Measurements from ENCODE around the gene TPRA1. TPM values are rescaled to one million over a fixed set of nuclear protein-coding genes. Genes with fewer than 3 reads are reported as not detected.

The TPRA1 gene
- total RNA-seq, 1 experiment from 2014 or later = 20.0 TPM

DNA sequence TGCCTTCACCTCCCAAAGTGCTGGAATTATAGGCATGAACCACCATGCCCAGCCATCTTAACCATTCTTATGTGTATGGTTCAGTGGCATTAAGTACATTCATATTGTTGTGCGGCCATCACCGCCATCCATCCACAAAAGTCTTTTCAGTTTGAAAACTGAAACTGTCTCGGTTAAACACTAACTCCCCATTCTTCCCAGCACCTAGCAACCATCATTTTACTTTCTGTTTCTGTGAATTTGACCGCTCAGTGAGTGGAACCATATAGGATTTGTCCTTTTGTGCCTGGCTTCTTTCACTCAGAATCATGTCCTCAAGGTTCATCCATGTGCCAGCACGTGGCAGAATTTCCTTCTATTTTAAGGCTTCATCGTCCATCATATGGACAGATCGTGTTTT lies 13.5 kb upstream of the TPRA1 start:
- Histone ChIP-seq H4K8ac (replicated peaks; ENCODE audit: insufficient read length, low read depth, low read length) (no peak overlapping the region), H3K14ac (ENCODE audit: insufficient read depth, low read length) (no peak overlapping the region), H4K5ac (ENCODE audit: insufficient read length, low read depth, low read length) (no peak overlapping the region), H2AFZ (ENCODE audit: low read length) (no peak overlapping the region), H3K56ac (ENCODE audit: insufficient read length, low read depth, low read length) (no peak overlapping the region), H3K79me1 (ENCODE audit: insufficient read depth, low read depth, low read length, poor library complexity, severe bottlenecking) (peaks cover 3% of the 10 kb centered on the region), H3K79me2 (ENCODE audit: insufficient read depth, low read length) (peaks cover 21% of the 10 kb centered on the region; the same call in 1 of the 2 replicates), H2BK5ac (ENCODE audit: insufficient read length, low read length) (no peak overlapping the region), H2AK5ac (ENCODE audit: insufficient read length, low read length) (no peak overlapping the region), H3T11ph (ENCODE audit: low read length) (no peak overlapping the region), H3K23me2 (ENCODE audit: insufficient read length, low read depth, low read length, poor library complexity, severe bottlenecking) (peaks cover 2% of the 10 kb centered on the region), H2BK120ac (ENCODE audit: low read depth, low read length, poor library complexity, severe bottlenecking) (no peak overlapping the region), H3K9me3 (ENCODE audit: control insufficient read depth, low read depth, low read length) (no peaks in the 10 kb centered on the region), H3K9ac (ENCODE audit: extremely low read depth, insufficient read length, low read length) (no peak overlapping the region), H2BK20ac (ENCODE audit: low read depth, low read length, poor library complexity, severe bottlenecking) (no peak overlapping the region), H3K23ac (ENCODE audit: insufficient read length, low read depth, low read length) (no peak overlapping the region), H2BK12ac (ENCODE audit: insufficient read length, low read depth, low read length) (no peak overlapping the region), H3K4ac (ENCODE audit: low read depth, low read length) (no peak overlapping the region), H3K27me3 (ENCODE audit: insufficient read depth, low read length) (no peaks in the 10 kb centered on the region), H2BK15ac (ENCODE audit: low read depth, low read length) (no peak overlapping the region), H3K4me1 (ENCODE audit: insufficient read depth, low read length) (no peaks in the 10 kb centered on the region), H3K4me2 (ENCODE audit: insufficient read depth, insufficient read length, low read length) (no peak overlapping the region), H3K27ac (ENCODE audit: insufficient read length, low read depth, low read length) (no peak overlapping the region), H4K91ac (ENCODE audit: insufficient read length, low read depth, low read length) (no peak overlapping the region), H3K18ac (ENCODE audit: insufficient read length, low read depth, low read length) (no peak overlapping the region), H4K20me1 (ENCODE audit: control insufficient read depth, insufficient read depth, insufficient read length) (peaks cover 2% of the 10 kb centered on the region)
- no peak overlapping the region for H3K4me3 Mint-ChIP-seq
- no peak overlapping the region for H3K27ac Mint-ChIP-seq
- WGBS (ENCODE audit: extremely low coverage, insufficient read length, low lambda C conversion rate) = no CpG with 5 or more reads among the region's 7 CpGs
- H3K9me3 Mint-ChIP-seq = no peaks in the 10 kb centered on the region
- TF ChIP-seq CTCF (conservative IDR thresholded peaks at IDR 0.05) = no peak
- peaks cover 72 to 100% (median 88%) of the 10 kb centered on the region in 3 experiments for H3K36me3 Mint-ChIP-seq (ENCODE audit: insufficient read depth in 1 of 3, low read depth in 3 of 3)
- DNase-seq = no peak
- H3K4me1 Mint-ChIP-seq = peaks cover 19 to 21% of the 10 kb centered on the region in 2 experiments
- no peaks in the 10 kb centered on the region for H3K27me3 Mint-ChIP-seq (ENCODE audit: low read depth)

Measured in H9 (cell line).